ENCODE data around the gene CHURC1.

The CHURC1 gene

DNA sequence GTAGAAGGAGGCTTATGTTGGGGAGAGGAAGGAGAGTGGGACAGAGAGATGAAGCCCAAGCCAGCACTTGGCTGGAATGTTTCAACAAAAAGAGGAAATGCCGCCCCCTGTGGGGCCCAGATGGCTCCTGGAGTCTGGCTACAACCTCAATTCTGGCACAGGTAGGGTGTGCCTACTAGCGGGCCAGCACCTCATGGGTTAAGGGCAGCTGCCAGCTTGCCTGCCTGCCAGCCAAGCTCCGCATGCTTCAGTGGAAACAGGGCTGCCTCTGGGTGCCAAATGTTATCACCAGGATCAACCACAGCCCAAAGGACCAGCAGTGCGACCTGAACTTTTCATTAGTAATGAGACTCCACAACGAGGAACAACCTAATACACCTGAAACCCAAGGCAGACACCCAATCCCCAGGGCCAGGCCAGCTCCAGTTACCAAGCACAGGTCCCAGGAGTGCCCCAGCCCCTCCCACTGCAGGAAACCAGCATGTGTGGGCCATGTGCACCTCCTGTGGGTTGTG, 46.6 kb downstream of the CHURC1 start:
- DNase-seq = peak; percentile 7

DNA sequence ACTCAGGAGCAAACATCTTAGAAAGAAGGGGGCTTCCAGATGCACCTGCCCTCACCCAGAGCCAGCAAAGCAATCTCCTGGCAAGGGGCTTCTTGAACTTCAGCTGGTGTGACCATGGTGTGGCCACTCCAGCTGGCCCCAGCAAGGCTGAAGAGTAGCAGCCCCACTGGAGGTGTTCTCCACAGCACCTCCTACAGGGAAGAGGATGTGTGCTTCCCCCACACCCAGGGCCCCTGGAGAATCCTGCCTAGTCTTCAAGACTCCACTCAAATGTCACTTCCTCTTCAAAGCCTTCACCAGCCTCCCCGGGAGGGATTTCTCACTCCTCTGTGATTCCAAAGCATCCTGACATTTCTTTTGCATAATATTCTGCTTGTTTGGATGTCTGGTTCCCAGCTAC, 49.4 kb downstream of the CHURC1 start:
- DNase-seq = no peak

DNA sequence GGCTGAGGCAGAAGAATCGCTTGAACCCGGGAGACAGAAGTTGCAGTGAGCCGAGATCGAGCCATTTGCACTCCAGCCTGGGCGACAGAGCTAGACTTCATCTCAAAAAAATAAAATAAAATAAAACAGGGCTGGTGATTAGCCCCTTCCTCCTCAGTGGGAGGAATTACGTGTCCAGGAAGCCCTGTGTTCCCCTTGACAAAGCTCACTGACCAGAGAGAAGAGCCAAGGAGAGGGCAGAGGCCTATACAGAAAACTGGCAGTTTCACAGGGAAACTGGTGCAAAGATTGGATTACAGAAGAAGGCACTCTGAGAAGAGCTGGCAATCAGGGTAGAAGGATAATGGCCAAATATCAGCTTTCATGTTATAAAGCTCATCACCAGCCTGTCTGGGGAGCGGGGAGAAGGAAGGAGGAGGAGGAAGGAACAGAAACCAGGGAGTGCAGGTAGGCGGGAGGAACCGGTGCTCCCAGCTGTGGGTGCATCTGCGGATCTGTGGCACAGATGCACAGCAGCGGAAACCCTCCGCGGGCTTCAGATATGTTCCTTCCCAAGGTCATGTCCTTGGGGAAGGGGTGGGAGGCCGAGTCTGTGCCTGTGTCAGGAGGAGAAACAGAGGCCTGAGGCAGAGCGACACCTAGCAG, 51.2 kb downstream of the CHURC1 start:
- DNase-seq = no peak

DNA sequence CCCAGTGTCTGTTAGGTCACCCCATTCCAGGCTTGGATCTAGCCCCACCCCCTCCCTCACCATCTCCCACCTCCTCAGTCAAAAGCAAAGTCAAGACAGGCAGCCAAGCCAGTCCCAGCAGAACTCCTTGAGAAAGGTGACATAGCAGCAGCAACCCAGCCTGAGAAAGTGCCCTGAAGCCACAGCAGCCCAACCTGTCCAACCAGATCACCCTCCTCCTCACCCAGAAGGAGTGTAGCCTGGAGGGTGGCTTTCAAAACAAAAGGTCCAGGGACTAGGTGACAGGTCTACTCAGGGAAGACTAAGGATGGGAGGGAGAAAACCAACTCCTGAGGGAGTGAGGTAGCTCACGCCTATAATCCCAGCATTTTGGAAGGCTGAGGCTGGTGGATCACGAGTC, 52.7 kb downstream of the CHURC1 start:
- DNase-seq = no peak

DNA sequence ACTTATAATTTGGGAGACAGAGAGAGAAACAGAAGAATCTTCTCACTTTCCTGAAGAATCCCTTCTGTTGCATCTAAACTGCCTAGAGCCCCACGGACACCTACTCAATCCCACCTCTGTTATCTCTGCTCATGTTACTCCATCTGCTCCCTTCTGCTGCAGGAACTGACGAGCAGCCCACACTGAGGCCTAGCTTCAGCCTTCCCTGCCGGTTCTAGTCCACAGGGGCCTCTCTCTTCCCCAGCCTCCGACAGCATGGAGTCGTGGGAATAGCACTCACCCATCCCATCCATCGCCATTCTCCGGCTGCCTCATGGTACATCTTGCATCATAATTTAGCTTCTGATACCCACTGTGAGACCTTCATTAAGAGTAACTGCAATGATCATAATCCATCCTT, 53.9 kb downstream of the CHURC1 start:
- DNase-seq = no peak

DNA sequence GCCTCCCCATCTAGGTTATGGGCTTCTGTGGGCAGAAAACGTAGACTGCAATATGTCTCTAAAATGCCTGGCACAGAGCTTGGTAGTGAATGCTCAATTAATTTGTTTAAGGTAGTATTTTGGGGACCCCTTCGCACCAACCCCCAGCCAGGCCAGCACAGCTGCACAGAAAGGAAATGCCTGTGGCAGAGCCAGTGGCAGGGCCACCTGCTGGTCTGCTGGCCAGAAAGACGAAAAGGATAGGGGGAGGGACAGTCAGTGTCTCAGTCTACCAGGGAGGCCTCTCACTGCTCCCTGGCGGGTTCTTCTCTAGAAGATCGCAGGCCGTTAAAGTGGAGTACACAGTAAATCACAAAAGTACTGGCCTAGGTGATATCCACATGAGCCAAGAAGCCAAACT, 54.4 kb downstream of the CHURC1 start:
- no peak for DNase-seq

DNA sequence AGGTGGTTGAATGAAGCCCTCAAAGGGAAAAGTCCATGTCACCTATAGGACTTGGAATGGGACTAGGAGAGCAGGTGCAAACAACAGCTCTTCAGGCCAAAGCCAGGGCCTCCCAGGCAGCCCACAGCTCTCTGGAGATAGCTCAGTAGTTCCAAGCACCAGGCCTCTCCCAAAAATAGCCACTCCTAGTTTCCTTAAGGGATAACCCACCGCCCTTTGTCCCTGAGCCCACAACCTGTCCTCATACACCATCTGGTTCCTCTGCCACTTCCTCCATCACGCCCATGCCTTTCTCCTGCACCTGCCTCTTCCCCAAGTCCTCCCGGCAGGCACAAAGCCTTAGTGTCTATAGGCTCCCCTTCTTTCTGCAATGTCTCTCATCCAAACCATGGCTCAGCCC, 55.8 kb downstream of the CHURC1 start:
- no peak for DNase-seq

DNA sequence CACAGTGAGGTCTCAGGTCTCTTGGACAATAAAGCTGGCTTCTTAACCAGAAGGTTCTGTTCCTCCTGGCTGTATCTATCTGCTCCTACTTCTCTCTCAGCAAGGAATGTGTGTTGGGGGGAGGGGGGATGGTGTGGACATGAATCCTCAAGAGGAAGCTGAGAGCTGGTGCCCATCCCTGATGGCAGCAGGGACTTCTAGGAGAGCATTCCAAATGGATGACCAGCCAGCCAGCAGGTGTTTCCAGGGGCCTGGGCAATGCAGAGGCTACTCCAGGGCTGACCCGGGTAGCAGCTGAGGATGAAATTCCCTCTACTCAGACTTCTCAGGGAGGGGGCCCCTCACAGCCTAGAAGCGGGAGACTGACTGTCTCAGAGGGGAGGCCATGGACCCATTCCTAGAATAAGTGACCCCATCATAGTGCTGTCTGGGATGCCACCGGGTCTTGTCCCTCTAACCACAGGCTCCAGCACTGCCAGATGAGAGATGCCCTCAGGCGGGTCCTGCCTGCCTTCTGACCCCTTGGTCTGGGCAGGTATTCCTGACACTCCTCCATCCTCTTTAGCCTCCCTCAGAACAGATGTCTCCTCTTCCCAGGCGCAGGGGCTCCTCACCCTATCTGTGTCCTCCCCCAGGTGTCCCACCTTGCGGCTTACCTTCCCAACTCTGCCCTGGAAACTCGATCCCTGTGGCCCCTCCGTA, 56.7 kb downstream of the CHURC1 start:
- no peak for DNase-seq

DNA sequence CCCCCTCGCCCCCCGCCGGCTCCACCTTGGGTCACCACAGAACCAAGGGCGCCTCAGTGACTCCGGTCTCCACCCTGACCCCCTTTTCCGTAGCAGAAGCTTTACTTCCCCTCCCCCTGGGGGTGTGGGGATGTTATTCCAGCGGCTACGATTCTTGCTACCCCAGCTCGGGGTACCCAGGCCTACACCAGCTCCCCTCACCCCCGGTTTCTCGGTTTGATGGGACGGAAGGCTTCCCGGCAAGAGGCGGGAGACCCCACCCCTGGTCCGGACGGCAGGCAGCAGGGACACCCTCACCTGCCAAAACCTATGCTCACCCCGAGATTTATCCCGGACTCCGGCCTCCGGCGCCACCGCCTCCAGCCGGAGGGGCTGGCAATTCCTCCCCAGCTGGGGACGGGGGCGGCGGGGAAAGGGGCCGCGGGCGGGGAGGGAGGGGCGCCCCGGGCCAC, 57.3 kb downstream of the CHURC1 start:
- DNase-seq = no peak

DNA sequence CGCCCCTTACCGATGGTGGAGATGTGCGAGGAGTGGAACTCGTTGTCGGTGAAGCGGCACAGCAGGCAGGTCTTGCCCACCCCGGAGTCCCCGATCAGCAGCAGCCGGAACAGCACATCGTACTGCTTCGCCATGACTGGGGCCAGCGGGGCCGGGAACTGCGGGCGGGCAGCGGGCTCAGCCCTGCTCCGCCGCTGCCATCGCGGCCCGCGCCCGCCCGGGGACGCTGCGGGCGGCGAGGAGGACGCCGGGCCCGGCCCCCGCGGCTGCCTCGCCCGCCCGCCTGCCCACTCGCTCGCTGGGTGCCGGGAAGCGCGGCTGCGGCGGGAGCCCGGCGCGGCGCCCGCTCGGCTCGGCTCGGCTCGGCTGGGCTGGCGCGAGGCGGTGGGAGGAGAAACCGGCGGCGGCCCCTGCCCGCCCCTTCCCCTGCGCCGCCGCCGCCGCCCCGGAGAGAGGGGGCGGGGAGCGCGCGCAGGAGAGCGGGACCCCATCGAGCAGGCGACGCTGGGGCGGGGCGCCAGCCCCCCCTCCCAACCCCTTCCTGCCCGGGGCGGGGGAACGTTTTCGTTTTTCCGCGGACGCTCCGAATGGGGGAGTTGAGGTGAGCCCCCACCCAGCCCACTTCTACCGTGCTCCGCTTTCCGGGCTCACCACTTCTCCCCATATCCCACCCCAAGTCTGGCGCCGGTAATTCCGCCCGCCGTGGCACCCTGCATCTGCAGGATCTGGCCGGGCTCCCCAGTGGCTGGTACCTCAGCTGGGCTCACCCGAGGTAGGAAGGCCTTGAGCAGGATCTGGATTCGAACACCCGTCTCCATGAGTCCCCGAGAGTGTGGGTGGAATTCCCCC, 57.9 kb downstream of the CHURC1 start, which contains the start of gene RAB15:
Gene RAB15 (minus strand): TSS at position 394 of the 849 bp plus-strand sequence. CDS start 260 bp downstream, at position 134.
- peak; percentile 48 for DNase-seq

DNA sequence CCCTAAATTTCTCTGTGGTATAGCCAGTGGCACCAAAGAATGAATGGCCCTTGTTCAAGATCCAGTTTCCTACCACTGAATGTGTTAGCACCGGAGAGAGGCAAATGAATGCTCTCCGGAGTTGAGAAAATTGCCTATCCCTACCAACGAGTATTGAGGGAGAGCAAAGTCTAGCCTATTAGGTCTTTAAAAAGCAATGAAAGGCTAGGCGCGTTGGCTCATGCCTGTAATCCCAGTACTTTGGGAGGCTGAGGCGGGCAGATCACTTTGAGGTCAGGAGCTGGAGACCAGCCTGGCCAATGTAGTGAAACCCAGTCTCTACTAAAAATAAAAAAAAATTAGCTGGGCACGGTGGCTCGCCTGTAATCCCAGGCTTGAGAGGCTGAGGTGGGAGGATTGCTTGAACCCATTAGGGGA, 58.8 kb downstream of the CHURC1 start:
- no peak for DNase-seq

DNA sequence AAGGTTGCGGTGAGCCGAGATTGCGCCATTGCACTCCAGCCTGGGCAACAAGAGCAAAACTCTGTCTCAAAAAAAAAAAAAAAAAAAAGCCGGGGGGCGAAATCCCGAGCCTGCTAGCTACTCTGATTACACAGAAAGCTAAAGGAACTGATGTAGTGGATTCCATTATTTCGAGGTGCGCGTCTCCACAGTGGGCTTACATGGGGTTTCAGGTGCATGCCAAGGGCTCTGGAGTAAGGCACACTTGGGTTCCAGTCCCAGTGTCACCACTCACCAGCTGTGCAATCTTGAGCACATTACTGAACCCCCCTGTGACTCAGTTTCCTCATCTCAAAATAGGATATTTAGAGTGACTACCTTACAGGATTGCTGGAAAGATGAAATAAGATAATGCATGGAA, 59.6 kb downstream of the CHURC1 start:
- no peak for DNase-seq

DNA sequence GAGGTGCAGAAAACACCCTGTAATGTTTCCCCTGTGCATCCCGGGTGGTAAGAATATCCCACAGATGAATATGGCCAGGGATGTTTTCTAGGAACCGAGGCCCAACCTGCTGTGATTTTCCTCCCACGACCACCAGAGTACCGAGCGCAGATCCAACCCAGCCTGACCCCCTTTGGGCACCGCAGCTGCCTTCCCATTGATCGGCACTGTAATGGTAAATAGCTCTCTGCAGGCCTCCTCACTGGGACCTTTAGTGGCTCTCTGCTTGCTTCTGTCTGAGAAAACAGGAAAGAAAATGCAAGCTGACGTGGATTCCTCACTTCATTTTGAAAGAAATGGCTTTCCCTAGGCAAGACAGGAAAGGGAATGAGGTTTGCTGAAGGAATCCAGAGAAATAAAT, 60.3 kb downstream of the CHURC1 start:
- DNase-seq = no peak

DNA sequence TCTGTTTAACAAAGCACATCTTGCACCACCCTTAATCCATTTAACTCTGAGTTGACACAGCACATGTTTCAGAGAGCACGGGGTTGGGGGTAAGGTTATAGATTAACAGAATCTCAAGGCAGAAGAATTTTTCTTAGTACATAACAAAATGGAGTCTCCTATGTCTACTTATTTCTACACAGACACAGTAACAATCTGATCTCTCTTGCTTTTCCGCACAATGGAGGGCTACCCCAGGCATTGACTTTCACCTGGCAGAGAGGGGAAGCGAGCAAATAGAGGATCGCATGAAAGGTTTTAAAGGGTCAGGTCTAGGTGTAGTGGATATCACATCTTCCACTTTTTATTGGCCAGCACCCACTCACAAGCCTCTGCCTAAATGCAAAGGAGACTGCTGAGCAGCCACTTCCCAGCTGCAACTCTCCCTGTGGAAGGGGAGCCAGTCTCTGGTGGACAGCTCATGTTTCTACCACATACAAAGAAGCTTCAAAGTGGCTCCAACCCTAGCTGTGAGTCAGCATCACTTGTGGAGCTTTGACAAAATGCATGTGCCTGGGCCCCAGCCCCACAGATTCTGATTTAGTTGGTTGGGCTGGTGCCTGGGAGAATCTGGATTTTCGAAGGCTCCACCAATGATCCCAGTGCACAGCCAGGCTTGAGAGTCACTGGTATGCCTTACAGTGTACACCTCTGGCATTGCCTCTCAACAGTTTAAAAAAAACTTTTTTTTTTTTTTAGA, 65.2 kb downstream of the CHURC1 start:
- peak; percentile 48 for DNase-seq

DNA sequence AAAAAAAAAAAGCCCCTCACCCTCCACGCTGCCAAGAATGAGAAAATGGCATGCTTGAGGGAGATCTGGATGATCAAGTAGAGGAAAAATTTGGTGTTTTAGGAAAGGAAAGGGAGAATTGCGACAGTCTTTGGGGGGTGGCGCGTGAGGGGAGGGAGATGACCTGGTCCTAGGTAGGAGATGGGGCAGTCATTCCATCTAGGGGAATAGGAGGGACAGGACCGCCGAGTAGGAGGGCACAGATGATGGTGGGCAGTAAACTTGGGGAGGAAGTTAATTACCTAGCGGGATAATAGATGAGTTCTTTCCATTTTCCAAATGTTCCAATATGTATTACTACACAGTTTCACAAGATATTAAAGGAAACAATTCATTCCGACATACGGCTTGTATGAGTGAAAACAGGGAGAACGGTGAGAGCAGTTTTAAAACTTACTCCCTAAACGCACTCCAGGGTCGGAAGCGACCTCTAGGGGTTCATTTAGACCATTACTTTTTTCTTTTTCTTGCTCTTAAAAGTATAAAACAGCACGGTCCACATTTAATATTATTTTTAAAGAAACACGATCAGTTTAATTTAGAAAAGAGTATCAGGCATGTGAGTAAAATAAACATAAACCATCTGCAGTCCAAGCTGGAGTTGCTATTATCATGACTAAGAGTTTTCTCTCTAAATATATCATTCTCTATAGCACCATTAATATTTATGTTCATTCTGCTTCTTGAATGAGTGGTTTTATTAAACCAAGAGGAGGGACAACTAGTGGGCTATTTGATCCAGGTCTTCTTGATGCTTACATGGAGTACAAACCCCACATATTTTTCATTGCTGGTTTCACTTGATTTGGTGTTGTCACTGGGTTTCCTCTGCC, 69.4 kb downstream of the CHURC1 start:
- DNase-seq = peak; percentile 74

Data from NCI-H82 (cell line).